A549 (cell line): ENCODE results near the gene ODAPH. TPM values are rescaled to one million over a fixed set of nuclear protein-coding genes. Genes with fewer than 3 reads are reported as not detected.

Experiments used
- ATAC-seq, 2 experiments: fragments of 200-7000 bp in 1 of 2; fragments of >200 bp in 1 of 2; cut with Nextera tagmentation in 1 of 2; cut with Tn5 transposase in 1 of 2; 3 replicates each; pipeline versions ENCODE4 v1.8.0 to v1.9.1; 2018 to 2020; ENCODE audit warnings: mild to moderate bottlenecking in 1 of 2, moderate library complexity in 1 of 2
- CTCF ChIA-PET: fragments of 300-600 bp; sonication (Branson Sonifier 250); formaldehyde crosslinking; extraction: SDS; loops from one replicate; lab custom pipeline; 2021; ENCODE audit warnings: antibody characterized with exemption, inconsistent platforms; lab: Yijun Ruan, JAX
- POLR2A ChIA-PET: fragments of 350-600 bp; formaldehyde crosslinking; extraction: SDS; loops from one replicate; lab custom pipeline; 2021; ENCODE audit warnings: antibody characterized with exemption, inconsistent platforms; lab: Yijun Ruan, JAX
- DNase-seq, 2 experiments: peaks; one replicate each; pipeline versions ENCODE4 v3.0.0 to v3.0.0-alpha.2; 2011 to 2016; ENCODE audit warnings: low read depth in 1 of 2, low spot score in 1 of 2
- FAIRE-seq: peaks from 2 replicates; lab custom pipeline; 2011; peaks lifted over from hg19 to GRCh38; lab: Jason Lieb, UNC
- H3K27ac ChIP-seq, 2 experiments: fragments of >200 bp; sonication (Bioruptor Twin); formaldehyde crosslinking; 3 replicates each; pipeline ENCODE4 v1.5.1; 2016 to 2017
- H3K4me1 ChIP-seq: fragments of >200 bp; sonication (Bioruptor Twin); formaldehyde crosslinking; 3 replicates; pipeline ENCODE4 v1.6.1; 2016
- H3K4me2 ChIP-seq: fragments of >200 bp; sonication (Bioruptor Twin); formaldehyde crosslinking; 3 replicates; pipeline ENCODE4 v1.6.1; 2016
- H3K4me3 ChIP-seq: fragments of >200 bp; sonication (Bioruptor Twin); formaldehyde crosslinking; 3 replicates; pipeline ENCODE4 v1.5.1; 2016
- H3K9me3 ChIP-seq: fragments of >200 bp; sonication (Bioruptor Twin); formaldehyde crosslinking; 3 replicates; pipeline ENCODE4 v1.6.1; 2016
- BHLHE40 ChIP-seq: IDR thresholded peaks from 2 replicates; pipeline ENCODE4 v1.6.1; 2012; ENCODE audit warnings: low read depth, low read length, inconsistent platforms
- CBX2 ChIP-seq: fragments of 200-600 bp; sonication (generic); IDR thresholded peaks from 2 replicates; pipeline ENCODE4 v1.6.1; 2016; ENCODE audit warnings: low read depth, mild to moderate bottlenecking, borderline replicate concordance
- CBX8 ChIP-seq: fragments of 200-600 bp; sonication (generic); IDR thresholded peaks from 2 replicates; pipeline ENCODE4 v1.6.1; 2016
- CEBPB ChIP-seq, 2 experiments: fragments of >200 bp in 1 of 2; sonication (Bioruptor Twin) in 1 of 2; formaldehyde crosslinking in 1 of 2; IDR thresholded peaks; 2 replicates each; pipeline ENCODE4 v1.6.1; 2012 to 2016
- CHD2 ChIP-seq: fragments of 150-350 bp; IDR thresholded peaks from 2 replicates; pipeline ENCODE4 v1.6.1; 2014; ENCODE audit warnings: low read length; ENCODE audit not compliant: partially characterized antibody
- CHD4 ChIP-seq: fragments of 200-600 bp; sonication (generic); IDR thresholded peaks from 2 replicates; pipeline ENCODE4 v1.6.1; 2016; ENCODE audit warnings: antibody characterized with exemption, mild to moderate bottlenecking, borderline replicate concordance
- EHMT2 ChIP-seq: fragments of 200-600 bp; sonication (generic); IDR thresholded peaks from 2 replicates; pipeline ENCODE4 v1.6.1; 2016; ENCODE audit warnings: antibody characterized with exemption, low read depth, mild to moderate bottlenecking, moderate library complexity
- EP300 ChIP-seq, 2 experiments: fragments of >200 bp; sonication (Bioruptor Twin); formaldehyde crosslinking; IDR thresholded peaks; 2 replicates in 1 of 2; 3 replicates in 1 of 2; pipeline ENCODE4 v1.6.1; 2016 to 2017
- FOSB ChIP-seq: fragments of 250-450 bp; sonication (Bioruptor Pico); IDR thresholded peaks from 2 replicates; pipeline ENCODE4 v1.5.0; 2020; ENCODE audit warnings: mild to moderate bottlenecking, moderate library complexity
- FOSL2 ChIP-seq, 2 experiments: fragments of 450-650 bp in 1 of 2; fragments of >200 bp in 1 of 2; sonication (Bioruptor Twin) in 1 of 2; formaldehyde crosslinking; IDR thresholded peaks; 2 replicates each; pipeline versions ENCODE4 v1.5.0 to v1.6.1; 2016 to 2020; ENCODE audit warnings: mild to moderate bottlenecking in 1 of 2, moderate library complexity in 1 of 2
- HEYL ChIP-seq: fragments of 250-450 bp; sonication (Bioruptor Pico); IDR thresholded peaks from 2 replicates; pipeline ENCODE4 v1.8.0; 2021; ENCODE audit warnings: mild to moderate bottlenecking, moderate library complexity
- HOXB13 ChIP-seq: fragments of 250-450 bp; sonication (Bioruptor Pico); IDR thresholded peaks from 2 replicates; pipeline ENCODE4 v1.5.0; 2020; ENCODE audit warnings: low read depth, mild to moderate bottlenecking, moderate library complexity
- JUNB ChIP-seq: fragments of >200 bp; sonication (Bioruptor Twin); formaldehyde crosslinking; IDR thresholded peaks from 2 replicates; pipeline ENCODE4 v1.6.1; 2016
- KDM5A ChIP-seq: fragments of 200-600 bp; sonication (generic); IDR thresholded peaks from 2 replicates; pipeline ENCODE4 v1.6.1; 2016; ENCODE audit warnings: antibody characterized with exemption, mild to moderate bottlenecking
- NFE2L2 ChIP-seq: fragments of 150-350 bp; conservative IDR thresholded peaks from 2 replicates; pipeline ENCODE4 v1.6.1; 2014; ENCODE audit warnings: low read length
- NR3C1 ChIP-seq: fragments of >200 bp; sonication (Bioruptor Twin); formaldehyde crosslinking; IDR thresholded peaks from 3 replicates; pipeline ENCODE4 v1.6.1; 2017
- PHF8 ChIP-seq: fragments of 200-600 bp; sonication (generic); IDR thresholded peaks from 2 replicates; pipeline ENCODE4 v1.6.1; 2016; ENCODE audit warnings: low read depth, mild to moderate bottlenecking, antibody characterized with exemption, moderate library complexity, borderline replicate concordance
- POLR2A ChIP-seq: IDR thresholded peaks from 2 replicates; pipeline ENCODE4 v1.6.1; 2012; ENCODE audit warnings: mild to moderate bottlenecking, low read length
- RFX5 ChIP-seq: fragments of 450-650 bp; IDR thresholded peaks from 2 replicates; pipeline ENCODE4 v1.7.1; 2014; ENCODE audit warnings: antibody characterized with exemption, mild to moderate bottlenecking, moderate library complexity
- TFCP2L1 ChIP-seq: fragments of 250-450 bp; sonication (Bioruptor Pico); IDR thresholded peaks from 2 replicates; pipeline ENCODE4 v1.5.0; 2021; ENCODE audit warnings: mild to moderate bottlenecking
- TP53 ChIP-seq: fragments of 250-450 bp; sonication (Bioruptor Pico); IDR thresholded peaks from 2 replicates; pipeline ENCODE4 v1.5.0; 2021; ENCODE audit warnings: mild to moderate bottlenecking, moderate library complexity
- ZFP36 ChIP-seq: fragments of 450-650 bp; IDR thresholded peaks from 2 replicates; pipeline ENCODE4 v1.6.1; 2014; ENCODE audit warnings: borderline replicate concordance; ENCODE audit not compliant: partially characterized antibody
- ZSCAN20 ChIP-seq: fragments of 250-450 bp; sonication (Bioruptor Pico); IDR thresholded peaks from 2 replicates; pipeline ENCODE4 v1.8.0; 2022; ENCODE audit warnings: mild to moderate bottlenecking, moderate library complexity
- WGBS: methylation state at CpG from one replicate; pipeline ENCODE4 v1.1.6; 2017; ENCODE audit errors: missing lambda C conversion rate; 5-methylcytosine and 5-hydroxymethylcytosine counted together
- polyA plus RNA-seq, 4 experiments: library from polyadenylated mRNA; depleted of rRNA in 3 of 4; stranded (reverse); fragments of >200 nt; fragmentation: RNase III in 1 of 4; extraction: RNeasy Plus Mini Kit Qiagen cat#74134 plus additional on column Dnase treatment in 1 of 4; gene quantifications; 2 replicates in 3 of 4; 3 replicates in 1 of 4; pipeline ENCODE4 v1.2.3, GENCODE V29; 2011 to 2017
- TF ChIP-seq, protein P1 (sequence below): fragments of >200 bp; sonication (Bioruptor Twin); formaldehyde crosslinking; IDR thresholded peaks from 3 replicates; pipeline ENCODE4 v1.5.1; 2016
- TF ChIP-seq, protein P2 (sequence below): fragments of >200 bp; sonication (Bioruptor Twin); formaldehyde crosslinking; IDR thresholded peaks from 2 replicates; pipeline ENCODE4 v1.6.1; 2016
- TF ChIP-seq, protein P3 (sequence below): fragments of >200 bp; sonication (Bioruptor Twin); formaldehyde crosslinking; IDR thresholded peaks from 3 replicates; pipeline ENCODE4 v1.6.1; 2016
- TF ChIP-seq, protein P4 (sequence below): IDR thresholded peaks from 2 replicates; pipeline ENCODE4 v1.6.1; 2012; ENCODE audit warnings: low read depth, borderline replicate concordance
- TF ChIP-seq, protein P5 (sequence below): fragments of 250-450 bp; sonication (Bioruptor Pico); IDR thresholded peaks from 2 replicates; pipeline ENCODE4 v1.5.0; 2021; ENCODE audit warnings: mild to moderate bottlenecking, moderate library complexity, borderline replicate concordance

ODAPH gene
- polyA plus RNA-seq, 2 of the 4 experiments (the other 2 are of a cell fraction) = 0.06 to 0.08 TPM

DNA sequence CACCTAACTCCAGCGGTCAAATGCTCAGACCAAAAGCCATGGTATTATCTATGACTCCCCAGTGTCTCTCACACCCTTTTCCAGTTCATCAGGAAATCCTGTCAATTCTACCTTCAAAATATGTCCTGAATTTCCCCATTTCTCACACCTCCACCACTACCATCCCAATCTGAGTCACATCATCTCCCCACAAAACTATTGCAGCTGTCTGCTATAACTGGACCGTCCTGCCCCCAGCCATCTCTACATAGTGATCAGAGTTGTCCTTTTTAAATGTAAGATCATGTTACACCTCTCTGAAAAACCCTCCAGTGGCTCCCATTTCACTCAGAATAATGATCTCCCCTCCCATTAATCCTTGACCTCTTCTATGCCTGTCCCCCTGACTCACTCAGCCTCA lies 6.8 kb upstream of the ODAPH start:
- TF ChIP-seq JUNB = no peak
- no peak for TF ChIP-seq TP53 (CRISPR knock-in tag)
- no peak for TF ChIP-seq POLR2A
- TF ChIP-seq RFX5 = no peak
- no peak for TF ChIP-seq FOSB (CRISPR knock-in tag)
- no peak for TF ChIP-seq EP300 (IDR thresholded peaks at IDR 0.05)
- peaks cover 6% of the 10 kb centered on the region; the same call in 1 of the 3 replicates for H3K4me1 ChIP-seq
- FAIRE-seq (no peak), DNase-seq (no peak), ATAC-seq (no peak)
- CTCF ChIA-PET = interaction anchor here (1.4 kb wide), 1 partner anchor 22 kb away, joined by 3 read pairs; no protein-coding TSS in a partner anchor
- no peak overlapping the region for H3K4me3 ChIP-seq
- POLR2A ChIA-PET = no interaction called here
- no peak overlapping the region for H3K27ac ChIP-seq
- 97% methylated on average over 2 of the region's 2 CpGs for WGBS
- no peaks in the 10 kb centered on the region for H3K9me3 ChIP-seq
- no peak overlapping the region for H3K4me2 ChIP-seq

DNA sequence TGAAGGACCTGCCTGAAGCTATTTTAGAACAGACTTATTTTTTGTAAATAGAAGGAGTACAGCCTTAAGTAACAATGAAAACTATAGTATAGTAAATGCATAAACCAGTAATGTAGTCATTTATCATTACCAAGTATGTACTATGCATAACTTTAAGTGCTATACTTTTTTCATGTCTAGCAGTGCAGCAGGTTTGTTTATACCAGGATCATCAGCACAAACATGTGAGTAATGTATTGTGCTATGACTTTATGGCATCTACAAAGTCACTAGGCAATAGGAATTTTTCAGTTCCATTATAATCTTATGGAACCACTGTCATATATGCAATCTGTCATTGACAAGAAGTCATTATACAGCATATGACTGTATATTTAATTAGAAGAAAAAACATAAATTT lies 3.4 kb upstream of the ODAPH start:
- CTCF ChIA-PET = no interaction called here
- POLR2A ChIA-PET = no interaction called here
- H3K4me2 ChIP-seq = no peak overlapping the region
- H3K4me1 ChIP-seq = peaks cover 12% of the 10 kb centered on the region
- DNase-seq (no peak), FAIRE-seq (no peak), ATAC-seq (no peak)
- H3K27ac ChIP-seq = no peak overlapping the region
- H3K9me3 ChIP-seq = no peaks in the 10 kb centered on the region
- TF ChIP-seq EHMT2 (no peak), HEYL (no peak), POLR2A (no peak), CHD2 (no peak), CHD4 (no peak), TFCP2L1 (CRISPR knock-in tag) (no peak)
- TF ChIP-seq, protein P1, sequence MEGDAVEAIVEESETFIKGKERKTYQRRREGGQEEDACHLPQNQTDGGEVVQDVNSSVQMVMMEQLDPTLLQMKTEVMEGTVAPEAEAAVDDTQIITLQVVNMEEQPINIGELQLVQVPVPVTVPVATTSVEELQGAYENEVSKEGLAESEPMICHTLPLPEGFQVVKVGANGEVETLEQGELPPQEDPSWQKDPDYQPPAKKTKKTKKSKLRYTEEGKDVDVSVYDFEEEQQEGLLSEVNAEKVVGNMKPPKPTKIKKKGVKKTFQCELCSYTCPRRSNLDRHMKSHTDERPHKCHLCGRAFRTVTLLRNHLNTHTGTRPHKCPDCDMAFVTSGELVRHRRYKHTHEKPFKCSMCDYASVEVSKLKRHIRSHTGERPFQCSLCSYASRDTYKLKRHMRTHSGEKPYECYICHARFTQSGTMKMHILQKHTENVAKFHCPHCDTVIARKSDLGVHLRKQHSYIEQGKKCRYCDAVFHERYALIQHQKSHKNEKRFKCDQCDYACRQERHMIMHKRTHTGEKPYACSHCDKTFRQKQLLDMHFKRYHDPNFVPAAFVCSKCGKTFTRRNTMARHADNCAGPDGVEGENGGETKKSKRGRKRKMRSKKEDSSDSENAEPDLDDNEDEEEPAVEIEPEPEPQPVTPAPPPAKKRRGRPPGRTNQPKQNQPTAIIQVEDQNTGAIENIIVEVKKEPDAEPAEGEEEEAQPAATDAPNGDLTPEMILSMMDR = no peak
- TF ChIP-seq, protein P2, sequence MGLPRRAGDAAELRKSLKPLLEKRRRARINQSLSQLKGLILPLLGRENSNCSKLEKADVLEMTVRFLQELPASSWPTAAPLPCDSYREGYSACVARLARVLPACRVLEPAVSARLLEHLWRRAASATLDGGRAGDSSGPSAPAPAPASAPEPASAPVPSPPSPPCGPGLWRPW = no peak
- TF ChIP-seq, protein P3, sequence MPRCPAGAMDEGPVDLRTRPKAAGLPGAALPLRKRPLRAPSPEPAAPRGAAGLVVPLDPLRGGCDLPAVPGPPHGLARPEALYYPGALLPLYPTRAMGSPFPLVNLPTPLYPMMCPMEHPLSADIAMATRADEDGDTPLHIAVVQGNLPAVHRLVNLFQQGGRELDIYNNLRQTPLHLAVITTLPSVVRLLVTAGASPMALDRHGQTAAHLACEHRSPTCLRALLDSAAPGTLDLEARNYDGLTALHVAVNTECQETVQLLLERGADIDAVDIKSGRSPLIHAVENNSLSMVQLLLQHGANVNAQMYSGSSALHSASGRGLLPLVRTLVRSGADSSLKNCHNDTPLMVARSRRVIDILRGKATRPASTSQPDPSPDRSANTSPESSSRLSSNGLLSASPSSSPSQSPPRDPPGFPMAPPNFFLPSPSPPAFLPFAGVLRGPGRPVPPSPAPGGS = no peak
- H3K4me3 ChIP-seq = no peak overlapping the region

DNA sequence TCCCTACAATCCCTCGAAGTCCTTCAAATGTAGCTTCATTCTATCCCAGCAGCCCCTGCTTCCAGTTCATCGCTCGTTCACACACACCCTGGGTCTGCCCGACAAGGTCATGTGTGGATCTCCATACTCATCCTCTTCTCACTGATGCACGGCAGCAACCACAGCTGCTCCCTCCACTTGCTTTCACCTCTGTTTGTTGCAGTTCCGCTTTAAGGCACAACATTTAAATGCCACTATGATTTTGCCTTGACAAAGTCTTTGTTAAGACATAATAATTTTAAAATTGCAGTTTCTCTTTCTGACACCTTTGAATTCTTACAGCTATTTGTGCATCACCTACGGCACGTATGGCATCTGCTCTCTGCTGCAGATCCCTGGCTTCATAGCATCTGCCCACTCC lies 1.8 kb downstream of the ODAPH start:
- TF ChIP-seq, protein P4, sequence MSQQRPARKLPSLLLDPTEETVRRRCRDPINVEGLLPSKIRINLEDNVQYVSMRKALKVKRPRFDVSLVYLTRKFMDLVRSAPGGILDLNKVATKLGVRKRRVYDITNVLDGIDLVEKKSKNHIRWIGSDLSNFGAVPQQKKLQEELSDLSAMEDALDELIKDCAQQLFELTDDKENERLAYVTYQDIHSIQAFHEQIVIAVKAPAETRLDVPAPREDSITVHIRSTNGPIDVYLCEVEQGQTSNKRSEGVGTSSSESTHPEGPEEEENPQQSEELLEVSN = no peak
- TF ChIP-seq ZSCAN20 (CRISPR knock-in tag) = no peak
- TF ChIP-seq, protein P2 = no peak
- no peak for TF ChIP-seq FOSL2 (IDR thresholded peaks at IDR 0.05)
- no peak for TF ChIP-seq FOSL2 (CRISPR knock-in tag; IDR thresholded peaks at IDR 0.05)
- TF ChIP-seq TP53 (CRISPR knock-in tag) = no peak
- TF ChIP-seq NFE2L2 = no peak
- TF ChIP-seq CHD4 = no peak
- TF ChIP-seq CEBPB (IDR thresholded peaks at IDR 0.05) = no peak
- TF ChIP-seq BHLHE40 = no peak
- TF ChIP-seq, protein P5, sequence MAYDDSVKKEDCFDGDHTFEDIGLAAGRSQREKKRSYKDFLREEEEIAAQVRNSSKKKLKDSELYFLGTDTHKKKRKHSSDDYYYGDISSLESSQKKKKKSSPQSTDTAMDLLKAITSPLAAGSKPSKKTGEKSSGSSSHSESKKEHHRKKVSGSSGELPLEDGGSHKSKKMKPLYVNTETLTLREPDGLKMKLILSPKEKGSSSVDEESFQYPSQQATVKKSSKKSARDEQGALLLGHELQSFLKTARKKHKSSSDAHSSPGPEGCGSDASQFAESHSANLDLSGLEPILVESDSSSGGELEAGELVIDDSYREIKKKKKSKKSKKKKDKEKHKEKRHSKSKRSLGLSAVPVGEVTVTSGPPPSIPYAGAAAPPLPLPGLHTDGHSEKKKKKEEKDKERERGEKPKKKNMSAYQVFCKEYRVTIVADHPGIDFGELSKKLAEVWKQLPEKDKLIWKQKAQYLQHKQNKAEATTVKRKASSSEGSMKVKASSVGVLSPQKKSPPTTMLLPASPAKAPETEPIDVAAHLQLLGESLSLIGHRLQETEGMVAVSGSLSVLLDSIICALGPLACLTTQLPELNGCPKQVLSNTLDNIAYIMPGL = no peak
- TF ChIP-seq CBX2 = no peak
- TF ChIP-seq JUNB = no peak
- TF ChIP-seq ZFP36 = no peak
- no peak for TF ChIP-seq CBX8
- no peak for TF ChIP-seq NR3C1
- TF ChIP-seq HOXB13 (CRISPR knock-in tag) = no peak
- TF ChIP-seq PHF8 = no peak
- no peak for TF ChIP-seq KDM5A
- H3K4me2 ChIP-seq = no peak overlapping the region
- ATAC-seq (no peak), FAIRE-seq (no peak), DNase-seq (no peak)
- H3K4me3 ChIP-seq = no peak overlapping the region
- POLR2A ChIA-PET = no interaction called here
- WGBS = 83% methylated on average over 8 of the region's 8 CpGs
- no peaks in the 10 kb centered on the region for H3K9me3 ChIP-seq
- CTCF ChIA-PET = no interaction called here
- peaks cover 7% of the 10 kb centered on the region; the same call in 2 of the 3 replicates for H3K4me1 ChIP-seq
- no peak overlapping the region for H3K27ac ChIP-seq
